DOHH2 (cell line): ENCODE data around the gene CCL5.

Experiments
- H3F3A ChIP-seq: fragments of 200-600 bp; sonication (generic), shearing (Covaris generic); 2 replicates; pipeline ENCODE4 v1.6.0; 2016; ENCODE audit warnings: antibody characterized with exemption, mild to moderate bottlenecking; ENCODE audit not compliant: control insufficient read depth, insufficient read depth
- H3K27ac ChIP-seq: fragments of 200-600 bp; sonication (generic); 2 replicates; pipeline ENCODE4 v1.5.1; 2014; ENCODE audit warnings: low read depth, mild to moderate bottlenecking, low read length, moderate library complexity
- H3K27me3 ChIP-seq: fragments of 200-600 bp; sonication (generic); 2 replicates; pipeline ENCODE4 v1.6.1; 2014; ENCODE audit warnings: mild to moderate bottlenecking, low read length, mixed read lengths; ENCODE audit not compliant: control insufficient read depth
- H3K36me3 ChIP-seq: fragments of 200-600 bp; sonication (generic); 2 replicates; pipeline ENCODE4 v1.6.1; 2014; ENCODE audit warnings: mild to moderate bottlenecking, low read length, moderate library complexity, mixed read lengths; ENCODE audit not compliant: control insufficient read depth
- H3K4me1 ChIP-seq: fragments of 200-600 bp; sonication (generic); 2 replicates; pipeline ENCODE4 v1.6.1; 2014; ENCODE audit warnings: mild to moderate bottlenecking, low read length, mixed read lengths; ENCODE audit not compliant: control insufficient read depth
- H3K4me2 ChIP-seq: fragments of 200-600 bp; sonication (generic); 2 replicates; pipeline ENCODE4 v1.6.0; 2014; ENCODE audit warnings: mild to moderate bottlenecking, low read length, moderate library complexity
- H3K4me3 ChIP-seq: fragments of 200-600 bp; sonication (generic); 2 replicates; pipeline ENCODE4 v1.5.1; 2014; ENCODE audit warnings: mild to moderate bottlenecking, low read length, mixed read lengths
- H3K79me2 ChIP-seq: fragments of 200-600 bp; sonication (generic); 2 replicates; pipeline ENCODE4 v1.6.1; 2014; ENCODE audit warnings: mild to moderate bottlenecking, low read length, mixed read lengths; ENCODE audit not compliant: control insufficient read depth
- H3K9me2 ChIP-seq: fragments of 200-600 bp; sonication (generic); replicated peaks from 2 replicates; pipeline ENCODE4 v1.6.1; 2014; ENCODE audit warnings: mild to moderate bottlenecking, low read length, mixed read lengths; ENCODE audit not compliant: control insufficient read depth
- H3K9me3 ChIP-seq: fragments of 200-600 bp; sonication (generic); 2 replicates; pipeline ENCODE4 v1.6.1; 2014; ENCODE audit warnings: antibody characterized with exemption, low read length, mixed read lengths; ENCODE audit not compliant: control insufficient read depth, insufficient read depth
- H4K20me1 ChIP-seq: fragments of 200-600 bp; sonication (generic); 2 replicates; pipeline ENCODE4 v1.6.0; 2014; ENCODE audit warnings: low read depth, mild to moderate bottlenecking, antibody characterized with exemption, low read length, moderate library complexity; ENCODE audit not compliant: control insufficient read depth, insufficient read depth
- CTCF ChIP-seq: fragments of 200-600 bp; sonication (generic); IDR thresholded peaks from one replicate; pipeline ENCODE4 v1.5.1; 2014; ENCODE audit warnings: antibody characterized with exemption, mild to moderate bottlenecking, low read depth, low read length; ENCODE audit not compliant: poor library complexity, severe bottlenecking
- EZH2phosphoT487 ChIP-seq: fragments of 200-600 bp; sonication (generic); IDR thresholded peaks from 2 replicates; pipeline ENCODE4 v1.6.1; 2017; ENCODE audit warnings: borderline replicate concordance, mild to moderate bottlenecking, antibody characterized with exemption, low read length, moderate library complexity, mixed read lengths

Gene CCL5

GRCh38 chr17:35903451-35903850 lies 23.3 kb upstream of the CCL5 start:
- Histone ChIP-seq H3K27ac (no peak overlapping the region), H3K27me3 (no peaks in the 10 kb centered on the region), H3K79me2 (no peaks in the 10 kb centered on the region), H3K36me3 (no peaks in the 10 kb centered on the region), H3K9me3 (no peaks in the 10 kb centered on the region), H3K4me1 (no peaks in the 10 kb centered on the region), H3K4me2 (no peak overlapping the region), H3F3A (no peaks in the 10 kb centered on the region), H3K4me3 (no peak overlapping the region), H3K9me2 (no peaks in the 10 kb centered on the region), H4K20me1 (no peaks in the 10 kb centered on the region)
- TF ChIP-seq EZH2phosphoT487, result no peak
- TF ChIP-seq CTCF, result no peak

GRCh38 chr17:35901631-35902175 lies 21.5 kb upstream of the CCL5 start:
- H3K79me2 ChIP-seq, result no peaks in the 10 kb centered on the region
- H3K9me3 ChIP-seq, result no peaks in the 10 kb centered on the region
- no peak for TF ChIP-seq EZH2phosphoT487
- no peak for TF ChIP-seq CTCF
- H3K27ac ChIP-seq, result no peak overlapping the region
- H4K20me1 ChIP-seq, result no peaks in the 10 kb centered on the region
- H3K27me3 ChIP-seq, result no peaks in the 10 kb centered on the region
- H3F3A ChIP-seq, result no peaks in the 10 kb centered on the region
- H3K9me2 ChIP-seq, result no peaks in the 10 kb centered on the region
- H3K4me1 ChIP-seq, result no peaks in the 10 kb centered on the region
- H3K36me3 ChIP-seq, result no peaks in the 10 kb centered on the region
- H3K4me2 ChIP-seq, result no peak overlapping the region
- H3K4me3 ChIP-seq, result no peak overlapping the region

GRCh38 chr17:35900708-35901480 lies 20.7 kb upstream of the CCL5 start:
- Histone ChIP-seq H3K4me1 (no peaks in the 10 kb centered on the region), H3K4me3 (no peak overlapping the region), H3K79me2 (no peaks in the 10 kb centered on the region), H4K20me1 (no peaks in the 10 kb centered on the region), H3K27me3 (no peaks in the 10 kb centered on the region), H3K9me2 (no peaks in the 10 kb centered on the region), H3K27ac (no peak overlapping the region), H3K9me3 (no peaks in the 10 kb centered on the region), H3F3A (no peaks in the 10 kb centered on the region), H3K4me2 (no peak overlapping the region), H3K36me3 (no peaks in the 10 kb centered on the region)
- TF ChIP-seq EZH2phosphoT487 (no peak), CTCF (no peak)
